Suprapubic skin (tissue), 4 donors: ENCODE results near the gene NKX1-2. TPM values are rescaled to one million over a fixed set of nuclear protein-coding genes. Genes with fewer than 3 reads are reported as not detected.

ENCODE experiments used
- DNase-seq, 2 donors: peaks; one replicate each; pipeline ENCODE4 v3.0.0-alpha.2; 2019; ENCODE audit warnings: low spot score in 2 of 2
- H3K27ac ChIP-seq: fragments of 200-600 bp; sonication (generic); one replicate; pipeline ENCODE4 v1.5.1; 2019
- H3K27me3 ChIP-seq: fragments of 200-600 bp; sonication (generic); one replicate; pipeline ENCODE4 v1.5.1; 2019
- H3K36me3 ChIP-seq: fragments of 200-600 bp; sonication (generic); one replicate; pipeline ENCODE4 v1.5.1; 2019
- H3K4me1 ChIP-seq: fragments of 200-600 bp; sonication (generic); one replicate; pipeline ENCODE4 v1.5.1; 2019
- H3K4me3 ChIP-seq: fragments of 200-600 bp; sonication (generic); one replicate; pipeline ENCODE4 v1.5.1; 2019; ENCODE audit warnings: mild to moderate bottlenecking
- H3K9me3 ChIP-seq: fragments of 200-600 bp; sonication (generic); one replicate; pipeline ENCODE4 v1.5.1; 2019
- CTCF ChIP-seq, 2 donors: fragments of 200-600 bp in 1 of 2; fragments of 450-650 bp in 1 of 2; sonication (generic) in 1 of 2; IDR thresholded peaks; one replicate each; pipeline ENCODE4 v1.5.1; 2016 to 2019; ENCODE audit warnings: antibody characterized with exemption in 2 of 2, mild to moderate bottlenecking in 1 of 2, moderate library complexity in 1 of 2
- EP300 ChIP-seq: sonication (generic); formaldehyde crosslinking; IDR thresholded peaks from one replicate; pipeline ENCODE4 v1.6.1; 2017; ENCODE audit warnings: antibody characterized with exemption
- POLR2A ChIP-seq, 2 donors: fragments of 450-650 bp; IDR thresholded peaks; one replicate each; pipeline ENCODE4 v1.6.1; 2017; ENCODE audit warnings: antibody characterized with exemption in 2 of 2, mild to moderate bottlenecking in 2 of 2, moderate library complexity in 2 of 2
- POLR2AphosphoS5 ChIP-seq, 3 donors: sonication (generic); formaldehyde crosslinking; IDR thresholded peaks; one replicate each; pipeline ENCODE4 v1.6.1; 2017; ENCODE audit warnings: antibody characterized with exemption in 3 of 3
- WGBS: methylation state at CpG from one replicate; pipeline ENCODE4 v1.1.5; 2018; 5-methylcytosine and 5-hydroxymethylcytosine counted together
- total RNA-seq, 4 donors: library from RNA; depleted of rRNA; stranded (reverse); fragments of >200 nt; gene quantifications; one replicate each; pipeline ENCODE4 v1.1.0, GENCODE V29; 2016

Gene NKX1-2
- total RNA-seq, 4 donors from 2014 or later: 0.56 to 3.3 (median 1.0) TPM

DNA sequence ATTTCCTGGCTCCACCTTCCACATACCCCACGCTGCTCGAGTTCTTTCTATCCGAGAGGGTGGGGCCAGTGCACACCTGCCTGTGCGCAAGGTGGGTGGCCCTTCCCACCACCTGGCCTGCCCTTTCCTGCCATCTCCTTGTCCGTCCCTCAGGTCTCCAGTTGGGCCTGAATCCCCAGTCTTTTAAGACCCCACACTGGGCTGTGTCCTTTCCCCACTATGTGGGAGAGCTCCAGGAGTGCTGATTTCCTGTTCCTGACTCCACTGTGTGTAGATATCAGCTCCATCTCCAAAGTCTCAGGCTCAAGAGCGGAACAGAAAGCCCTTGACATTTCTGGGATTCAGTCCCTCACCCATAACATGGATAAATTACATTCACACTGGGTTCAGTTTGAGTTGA is 31.9 kb upstream of the NKX1-2 start:
- Histone ChIP-seq H3K27ac (no peak overlapping the region), H3K27me3 (no peaks in the 10 kb centered on the region), H3K4me1 (no peaks in the 10 kb centered on the region), H3K4me3 (no peak overlapping the region), H3K36me3 (no peaks in the 10 kb centered on the region), H3K9me3 (no peaks in the 10 kb centered on the region)
- TF ChIP-seq EP300: no peak
- TF ChIP-seq POLR2A (IDR thresholded peaks at IDR 0.05): no peak
- no peak for TF ChIP-seq POLR2AphosphoS5 (IDR thresholded peaks at IDR 0.05)
- TF ChIP-seq CTCF (IDR thresholded peaks at IDR 0.05): no peak
- DNase-seq: no peak
- 89% methylated on average over 6 of the region's 6 CpGs for WGBS

- H3K4me1 ChIP-seq: no peaks in the 10 kb centered on the region
Measured at GRCh38 chr10:124480860-124481259, 31.0 kb upstream of the NKX1-2 start.

DNA sequence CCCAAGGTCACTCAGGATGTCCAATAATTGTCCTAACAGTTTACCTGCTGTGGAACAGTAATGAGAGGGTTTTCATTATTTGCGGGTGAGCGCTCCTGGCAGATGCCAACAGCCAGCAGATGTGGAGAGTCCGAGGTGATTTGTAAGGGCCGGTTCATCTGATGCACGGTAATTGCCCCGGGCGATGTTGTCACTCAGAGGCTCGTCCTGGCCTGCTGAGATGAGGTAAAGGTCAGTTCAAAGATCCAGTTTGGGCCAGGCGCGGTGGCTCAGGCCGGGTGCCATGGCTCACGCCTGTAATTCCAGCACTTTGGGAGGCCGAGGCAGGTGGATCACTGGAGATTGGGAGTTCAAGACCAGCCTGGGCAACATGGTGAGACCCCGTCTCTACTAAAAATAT is 28.7 kb upstream of the NKX1-2 start:
- TF ChIP-seq POLR2A (IDR thresholded peaks at IDR 0.05): no peak
- no peak for TF ChIP-seq POLR2AphosphoS5 (IDR thresholded peaks at IDR 0.05)
- no peak for TF ChIP-seq EP300
- no peak for TF ChIP-seq CTCF (IDR thresholded peaks at IDR 0.05)
- no peak for DNase-seq
- Histone ChIP-seq H3K4me3 (no peak overlapping the region), H3K9me3 (no peaks in the 10 kb centered on the region), H3K27ac (no peak overlapping the region), H3K27me3 (no peaks in the 10 kb centered on the region), H3K4me1 (no peaks in the 10 kb centered on the region), H3K36me3 (no peaks in the 10 kb centered on the region)
- 70% methylated on average over 14 of the region's 14 CpGs for whole genome bisulfite sequencing

More at GRCh38 chr10:124480860-124481259, 31.0 kb upstream of the NKX1-2 start:
- Histone ChIP-seq H3K4me3 (no peak overlapping the region), H3K27ac (no peak overlapping the region), H3K27me3 (no peaks in the 10 kb centered on the region), H3K36me3 (no peaks in the 10 kb centered on the region), H3K9me3 (no peaks in the 10 kb centered on the region)
- TF ChIP-seq POLR2A (IDR thresholded peaks at IDR 0.05) (no peak), CTCF (IDR thresholded peaks at IDR 0.05) (no peak), EP300 (no peak), POLR2AphosphoS5 (IDR thresholded peaks at IDR 0.05) (no peak)
- no peak for DNase-seq
- 79% methylated on average over 5 of the region's 5 CpGs for WGBS

DNA sequence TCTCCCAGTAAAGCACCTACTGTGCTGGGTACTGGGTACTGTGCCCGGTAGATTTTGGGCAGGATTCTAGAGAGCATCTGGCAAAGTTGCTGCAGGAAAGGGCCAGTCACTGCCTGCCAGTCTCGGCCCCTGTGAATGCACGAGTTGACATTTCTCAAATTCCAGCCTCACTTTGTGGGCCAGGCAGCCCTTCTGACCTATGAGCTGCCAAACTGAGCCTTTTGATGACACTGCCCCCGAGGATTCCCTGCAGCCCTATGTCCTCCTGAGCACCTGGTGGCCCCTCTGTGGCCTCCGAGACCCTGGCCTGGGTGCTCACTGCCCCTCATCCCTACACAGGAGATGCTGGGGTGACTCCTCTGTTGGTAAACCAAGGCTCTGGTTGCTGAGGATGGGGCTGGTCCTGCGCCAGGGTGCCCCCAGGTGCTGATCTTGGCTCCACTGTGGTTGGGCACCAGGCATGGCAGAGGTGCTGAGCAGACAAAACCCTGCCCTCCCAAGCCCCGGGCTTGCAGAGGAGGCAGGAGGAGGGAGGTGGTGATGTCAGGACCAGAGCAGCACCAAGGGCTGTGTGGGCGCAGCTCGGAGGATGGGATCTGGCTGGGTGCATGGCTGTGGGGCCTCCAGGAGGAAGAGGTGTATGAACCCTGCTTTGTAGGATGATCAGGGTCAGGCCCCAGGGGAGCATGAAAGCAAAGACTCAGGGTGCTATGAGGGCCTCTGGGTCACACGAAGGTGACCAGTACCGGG is 28.0 kb upstream of the NKX1-2 start:
- Histone ChIP-seq H3K9me3 (no peaks in the 10 kb centered on the region), H3K36me3 (no peaks in the 10 kb centered on the region), H3K27me3 (no peaks in the 10 kb centered on the region), H3K4me3 (no peak overlapping the region), H3K4me1 (no peaks in the 10 kb centered on the region), H3K27ac (no peak overlapping the region)
- DNase-seq: no peak
- TF ChIP-seq EP300 (no peak), CTCF (IDR thresholded peaks at IDR 0.05) (no peak), POLR2A (IDR thresholded peaks at IDR 0.05) (no peak), POLR2AphosphoS5 (IDR thresholded peaks at IDR 0.05) (no peak)
- 75% methylated on average over 7 of the region's 11 CpGs for WGBS

- WGBS: 89% methylated on average over 20 of the region's 23 CpGs
- no peaks in the 10 kb centered on the region for H3K27me3 ChIP-seq
- H3K9me3 ChIP-seq: no peaks in the 10 kb centered on the region
- no peak for DNase-seq
- TF ChIP-seq CTCF (IDR thresholded peaks at IDR 0.05): no peak
- TF ChIP-seq POLR2A (IDR thresholded peaks at IDR 0.05): no peak
- no peak for TF ChIP-seq EP300
- TF ChIP-seq POLR2AphosphoS5 (IDR thresholded peaks at IDR 0.05): no peak
- H3K4me3 ChIP-seq: no peak overlapping the region
- no peak overlapping the region for H3K27ac ChIP-seq
- no peaks in the 10 kb centered on the region for H3K36me3 ChIP-seq
- no peaks in the 10 kb centered on the region for H3K4me1 ChIP-seq
Measured at GRCh38 chr10:124476043-124476725, 26.3 kb upstream of the NKX1-2 start.
